Bronchial epithelial cell (primary cell): ENCODE data around the gene ID1. TPM values are rescaled to one million over a fixed set of nuclear protein-coding genes. Genes with fewer than 3 reads are reported as not detected.

Source experiments
- DNase-seq: peaks from one replicate; pipeline ENCODE4 v3.0.0-alpha.2; 2010; ENCODE audit warnings: low read depth
- FAIRE-seq: peaks from 2 replicates; lab custom pipeline; 2011; peaks lifted over from hg19 to GRCh38; lab: Jason Lieb, UNC
- H3K27me3 ChIP-seq: 2 replicates; pipeline ENCODE4 v1.5.1; 2011; ENCODE audit warnings: low read length; ENCODE audit not compliant: control insufficient read depth, insufficient read depth
- H3K36me3 ChIP-seq: 2 replicates; pipeline ENCODE4 v1.5.1; 2011; ENCODE audit warnings: low read length; ENCODE audit not compliant: control insufficient read depth, insufficient read depth
- H3K4me3 ChIP-seq: 2 replicates; pipeline ENCODE4 v1.5.1; 2011; ENCODE audit warnings: mild to moderate bottlenecking, low read depth, low read length, control low read depth
- CTCF ChIP-seq: IDR thresholded peaks from 2 replicates; pipeline ENCODE4 v1.5.1; 2011; ENCODE audit warnings: mild to moderate bottlenecking, moderate library complexity, low read length, control low read depth, inconsistent platforms; ENCODE audit not compliant: insufficient read depth, severe bottlenecking
- total RNA-seq: library from RNA; depleted of rRNA; stranded (reverse); fragments of >200 nt; gene quantifications from 2 replicates; pipeline ENCODE4 v1.2.1, GENCODE V29; 2014

The ID1 gene
- total RNA-seq, 1 donor from 2014 or later: 930 TPM

DNA sequence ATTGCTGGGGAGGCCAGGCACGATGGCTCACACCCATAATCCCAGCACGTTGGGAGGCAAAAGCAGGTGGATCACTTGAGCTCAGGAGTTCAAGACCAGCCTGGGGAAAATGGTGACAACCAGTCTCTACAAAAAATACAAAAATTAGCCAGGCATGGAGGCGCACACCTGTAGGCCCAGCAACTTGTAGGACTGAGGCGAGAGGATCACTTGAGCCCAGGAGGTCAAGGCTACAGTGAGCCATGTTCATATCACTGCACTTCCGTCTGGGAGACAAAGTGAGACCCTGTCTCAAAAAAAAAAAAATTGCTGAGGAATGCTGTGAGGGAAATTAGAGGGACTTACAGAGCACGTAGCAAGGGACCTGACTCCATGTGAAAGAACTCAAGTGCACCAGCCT lies 40.8 kb upstream of the ID1 start:
- Histone ChIP-seq H3K27me3 (no peaks in the 10 kb centered on the region), H3K4me3 (no peak overlapping the region), H3K36me3 (peaks cover 21% of the 10 kb centered on the region)
- no peak for DNase-seq
- no peak for TF ChIP-seq CTCF
- no peak for FAIRE-seq

GRCh38 chr20:31565699-31566318 lies 39.3 kb upstream of the ID1 start:
- Histone ChIP-seq H3K27me3 (no peaks in the 10 kb centered on the region), H3K36me3 (peaks cover 21% of the 10 kb centered on the region), H3K4me3 (peak overlapping the region; percentile 28)
- no peak for TF ChIP-seq CTCF
- FAIRE-seq (peak; percentile 68), DNase-seq (peak; percentile 98)

DNA sequence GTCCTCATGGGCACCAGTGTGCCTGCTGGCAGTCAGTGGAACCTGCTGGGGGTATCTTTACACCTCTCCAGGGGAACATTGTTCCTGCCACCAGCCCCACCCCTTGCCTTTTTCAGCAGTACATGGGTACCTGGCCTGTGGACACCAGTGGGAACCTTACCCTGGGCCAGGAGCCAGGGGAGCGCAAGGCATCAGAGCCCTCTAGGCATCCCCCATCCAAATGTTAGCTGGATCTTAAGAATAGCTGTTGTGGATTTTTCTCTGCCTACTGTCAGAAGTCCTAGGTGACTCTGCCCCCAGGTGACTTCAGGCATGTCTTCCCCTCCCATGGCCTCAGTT lies 38.8 kb upstream of the ID1 start:
- FAIRE-seq (no peak), DNase-seq (no peak)
- Histone ChIP-seq H3K36me3 (peaks cover 21% of the 10 kb centered on the region), H3K27me3 (no peaks in the 10 kb centered on the region), H3K4me3 (peak overlapping the region; percentile 28)
- no peak for TF ChIP-seq CTCF

DNA sequence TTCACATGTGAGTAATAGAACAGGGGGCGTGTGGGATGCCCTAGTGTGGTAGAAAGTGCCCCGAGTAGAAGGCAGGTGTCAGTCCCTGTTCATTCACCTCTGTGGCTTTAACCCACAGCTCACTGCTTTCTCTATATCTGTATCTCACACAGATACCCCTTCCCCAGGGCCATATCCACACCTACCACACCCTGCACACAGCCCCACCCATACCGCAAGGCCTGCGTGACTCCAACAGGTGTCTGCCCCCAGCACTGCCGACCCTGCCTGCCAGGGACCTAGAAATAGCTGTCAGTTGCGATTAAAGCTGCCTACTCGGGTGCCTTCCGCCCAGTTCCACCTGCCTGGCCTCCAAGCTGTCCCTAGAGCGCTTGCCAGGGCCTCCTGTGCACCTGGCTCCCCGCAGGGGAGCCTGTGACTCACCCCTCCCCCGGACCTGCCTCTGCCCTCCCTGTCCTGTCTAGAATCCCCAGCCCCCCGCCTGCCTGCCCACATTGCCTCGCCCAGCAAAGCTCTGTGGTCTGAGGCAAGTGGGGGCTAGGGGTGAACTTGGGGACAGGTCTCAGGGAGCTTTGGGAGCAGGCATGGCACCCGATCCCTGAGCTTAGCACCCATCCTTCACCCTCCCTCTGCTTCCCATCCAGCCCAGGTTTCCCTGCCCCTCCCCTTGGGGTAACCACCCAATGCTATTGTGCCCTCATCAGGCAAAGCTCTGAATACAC lies 38.3 kb upstream of the ID1 start:
- DNase-seq: peak; percentile 74
- TF ChIP-seq CTCF: peak; percentile 23
- Histone ChIP-seq H3K27me3 (no peaks in the 10 kb centered on the region), H3K4me3 (peak overlapping the region; percentile 10), H3K36me3 (peaks cover 16% of the 10 kb centered on the region)
- FAIRE-seq: no peak

DNA sequence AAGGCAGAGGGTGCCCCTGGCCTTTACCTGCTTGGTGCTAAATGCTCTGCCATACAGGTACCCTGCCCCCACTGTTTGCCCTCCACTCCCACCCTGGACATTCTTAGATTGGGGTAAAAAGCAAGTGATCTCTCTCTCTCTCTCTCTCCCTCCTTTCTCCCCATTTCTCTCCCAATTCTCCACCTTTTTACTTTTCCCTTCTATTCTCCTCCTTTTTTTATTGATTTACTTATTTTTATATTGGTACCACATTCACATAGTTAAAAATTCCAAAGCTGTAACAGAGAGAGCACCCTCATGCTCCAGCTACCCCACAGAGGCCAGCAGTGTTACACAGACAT lies 37.7 kb upstream of the ID1 start:
- no peak for TF ChIP-seq CTCF
- Histone ChIP-seq H3K27me3 (no peaks in the 10 kb centered on the region), H3K4me3 (no peak overlapping the region), H3K36me3 (peaks cover 10% of the 10 kb centered on the region)
- DNase-seq (no peak), FAIRE-seq (no peak)
